ENCODE data around the gene GON4L.

Gene GON4L

DNA sequence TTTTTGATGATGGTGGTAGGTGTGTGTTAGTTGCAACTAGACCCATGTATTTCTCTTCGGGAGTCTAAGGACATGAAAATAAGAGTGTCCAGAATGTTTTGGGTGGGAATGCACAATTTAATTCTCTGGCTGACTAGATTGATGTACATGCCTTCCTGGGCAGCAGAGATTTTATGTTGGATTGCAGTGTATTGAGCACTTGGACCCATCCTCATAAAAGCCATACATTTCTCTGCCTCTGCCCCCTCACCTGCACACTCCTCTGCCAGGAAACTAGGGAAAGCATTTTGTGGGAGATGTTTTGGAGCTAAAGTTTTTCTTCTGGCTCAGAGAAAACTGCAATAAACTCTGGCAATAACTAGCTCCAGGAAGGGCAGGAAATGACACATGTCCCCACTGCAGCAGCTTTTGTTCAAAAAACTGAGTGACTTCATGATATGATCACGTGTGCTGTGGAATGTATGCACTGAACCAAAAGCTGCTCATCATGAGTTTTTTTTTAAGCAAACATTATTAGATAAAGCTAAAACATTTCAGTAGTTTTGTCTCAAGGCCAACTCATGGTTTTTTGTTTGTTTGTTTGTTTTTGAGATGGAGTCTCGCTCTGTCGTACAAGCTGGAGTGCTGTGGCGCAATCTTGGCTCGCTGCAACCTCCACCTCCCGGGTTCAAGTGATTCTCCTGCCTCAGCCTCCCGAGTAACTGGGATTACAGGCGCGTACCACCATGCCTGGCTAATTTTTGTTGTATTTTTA lies 36.6 kb upstream of the GON4L start:
- DNase-seq (ENCODE audit: extremely low read depth, low read depth), result no peak
- TF ChIP-seq, protein P1, sequence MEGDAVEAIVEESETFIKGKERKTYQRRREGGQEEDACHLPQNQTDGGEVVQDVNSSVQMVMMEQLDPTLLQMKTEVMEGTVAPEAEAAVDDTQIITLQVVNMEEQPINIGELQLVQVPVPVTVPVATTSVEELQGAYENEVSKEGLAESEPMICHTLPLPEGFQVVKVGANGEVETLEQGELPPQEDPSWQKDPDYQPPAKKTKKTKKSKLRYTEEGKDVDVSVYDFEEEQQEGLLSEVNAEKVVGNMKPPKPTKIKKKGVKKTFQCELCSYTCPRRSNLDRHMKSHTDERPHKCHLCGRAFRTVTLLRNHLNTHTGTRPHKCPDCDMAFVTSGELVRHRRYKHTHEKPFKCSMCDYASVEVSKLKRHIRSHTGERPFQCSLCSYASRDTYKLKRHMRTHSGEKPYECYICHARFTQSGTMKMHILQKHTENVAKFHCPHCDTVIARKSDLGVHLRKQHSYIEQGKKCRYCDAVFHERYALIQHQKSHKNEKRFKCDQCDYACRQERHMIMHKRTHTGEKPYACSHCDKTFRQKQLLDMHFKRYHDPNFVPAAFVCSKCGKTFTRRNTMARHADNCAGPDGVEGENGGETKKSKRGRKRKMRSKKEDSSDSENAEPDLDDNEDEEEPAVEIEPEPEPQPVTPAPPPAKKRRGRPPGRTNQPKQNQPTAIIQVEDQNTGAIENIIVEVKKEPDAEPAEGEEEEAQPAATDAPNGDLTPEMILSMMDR (IDR thresholded peaks at IDR 0.05; ENCODE audit: low read depth, low read length), result no peak

DNA sequence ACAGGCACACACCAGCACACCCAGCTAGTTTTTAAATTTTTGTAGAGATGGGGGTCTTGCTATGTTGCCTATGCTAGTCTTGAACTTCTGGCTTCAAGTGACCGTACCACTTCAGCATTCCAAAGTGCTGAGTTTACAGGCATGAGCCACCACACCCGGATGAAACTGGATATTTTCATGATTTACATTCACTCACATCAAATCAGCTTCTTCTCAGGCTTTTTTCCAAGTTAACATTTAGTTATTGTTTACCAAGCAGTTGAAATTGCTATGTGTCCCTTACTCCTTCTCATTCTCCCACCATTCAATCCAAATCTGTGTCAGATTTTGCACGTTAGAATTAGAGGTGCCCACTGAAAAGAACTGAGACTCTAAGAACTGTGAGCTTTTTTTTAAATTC lies 35.8 kb upstream of the GON4L start:
- TF ChIP-seq, protein P1 (IDR thresholded peaks at IDR 0.05; ENCODE audit: low read depth, low read length), result no peak
- peak; percentile 64 for DNase-seq (ENCODE audit: extremely low read depth, low read depth)

DNA sequence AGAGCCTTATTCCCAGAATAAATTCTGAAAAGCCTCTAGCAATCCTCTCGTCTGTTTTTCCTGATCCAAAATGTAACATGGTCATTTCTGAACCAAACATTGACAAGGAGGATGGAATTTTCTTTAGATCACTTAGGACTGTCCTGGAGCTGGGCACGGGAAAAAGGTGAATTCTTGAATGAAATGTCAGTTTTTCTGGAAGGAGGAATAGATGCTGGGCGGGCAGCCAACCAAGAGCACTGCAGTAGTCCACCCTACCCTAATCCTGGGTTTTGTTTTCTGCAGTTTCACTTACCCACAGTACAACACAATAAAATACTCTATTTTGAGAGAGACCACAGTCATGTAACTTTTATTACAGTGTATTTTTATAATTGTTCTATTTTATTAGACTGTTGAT lies 33.2 kb upstream of the GON4L start:
- DNase-seq (ENCODE audit: extremely low read depth, low read depth), result no peak
- TF ChIP-seq, protein P1 (IDR thresholded peaks at IDR 0.05; ENCODE audit: low read depth, low read length), result no peak

DNA sequence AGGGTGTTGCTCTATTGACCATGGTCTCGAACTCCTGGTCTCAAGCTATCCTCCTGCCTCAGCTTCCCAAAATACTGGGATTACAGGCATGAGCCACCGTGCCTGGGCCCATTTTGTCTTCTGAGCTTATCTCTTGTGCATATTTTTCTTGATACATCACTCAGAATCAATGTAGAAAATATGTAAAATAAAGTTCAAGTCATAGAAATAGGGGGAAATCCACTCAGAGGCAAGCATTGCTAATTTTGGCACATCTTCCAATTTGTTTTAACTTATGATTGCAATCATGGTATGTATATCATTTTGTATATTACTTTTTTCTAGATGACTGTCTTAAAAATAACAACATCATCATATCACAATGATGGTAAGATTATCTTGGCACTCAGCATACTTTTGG lies 32.6 kb upstream of the GON4L start:
- TF ChIP-seq, protein P1 (IDR thresholded peaks at IDR 0.05; ENCODE audit: low read depth, low read length), result no peak
- DNase-seq (ENCODE audit: extremely low read depth, low read depth), result no peak

DNA sequence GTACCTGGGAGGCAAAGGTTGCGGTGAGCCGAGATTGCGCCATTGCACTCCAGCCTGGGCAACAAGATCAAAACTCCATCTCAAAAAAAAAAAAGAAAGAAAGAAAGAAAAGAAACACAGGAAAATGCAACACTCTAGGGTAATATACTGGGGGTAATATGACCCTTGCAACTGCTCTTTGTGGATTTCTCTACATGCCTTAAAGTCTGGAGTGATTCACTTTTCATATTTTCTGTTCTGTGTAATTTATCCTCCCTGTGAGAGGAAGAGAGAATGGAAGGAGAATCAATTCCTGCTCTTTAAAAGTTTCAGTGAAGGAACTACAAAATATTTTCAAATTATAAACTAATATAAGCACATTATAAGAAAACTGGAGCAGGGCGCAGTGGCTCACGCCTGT lies 31.5 kb upstream of the GON4L start:
- DNase-seq (ENCODE audit: extremely low read depth, low read depth), result no peak
- TF ChIP-seq, protein P1 (IDR thresholded peaks at IDR 0.05; ENCODE audit: low read depth, low read length), result no peak

DNA sequence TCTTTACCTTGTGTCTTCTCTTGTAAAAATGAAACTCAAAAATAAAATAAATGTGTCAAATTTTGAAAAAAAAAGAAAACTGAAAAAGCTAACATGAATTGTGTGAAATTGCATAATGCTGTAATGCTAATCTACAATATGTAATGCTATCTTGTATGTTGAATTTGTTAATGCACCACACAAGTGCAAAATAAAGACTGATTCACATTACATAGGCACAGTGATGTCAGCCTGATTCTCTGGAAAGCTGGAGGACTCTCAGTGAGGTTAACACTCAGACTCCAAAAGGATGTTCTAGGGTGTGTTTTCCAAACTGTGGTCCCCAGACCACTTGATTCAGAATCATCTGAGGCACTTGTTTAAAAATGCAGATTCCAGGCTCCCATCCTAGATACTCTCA lies 28.0 kb upstream of the GON4L start:
- DNase-seq (ENCODE audit: extremely low read depth, low read depth), result no peak
- TF ChIP-seq, protein P1 (IDR thresholded peaks at IDR 0.05; ENCODE audit: low read depth, low read length), result no peak

DNA sequence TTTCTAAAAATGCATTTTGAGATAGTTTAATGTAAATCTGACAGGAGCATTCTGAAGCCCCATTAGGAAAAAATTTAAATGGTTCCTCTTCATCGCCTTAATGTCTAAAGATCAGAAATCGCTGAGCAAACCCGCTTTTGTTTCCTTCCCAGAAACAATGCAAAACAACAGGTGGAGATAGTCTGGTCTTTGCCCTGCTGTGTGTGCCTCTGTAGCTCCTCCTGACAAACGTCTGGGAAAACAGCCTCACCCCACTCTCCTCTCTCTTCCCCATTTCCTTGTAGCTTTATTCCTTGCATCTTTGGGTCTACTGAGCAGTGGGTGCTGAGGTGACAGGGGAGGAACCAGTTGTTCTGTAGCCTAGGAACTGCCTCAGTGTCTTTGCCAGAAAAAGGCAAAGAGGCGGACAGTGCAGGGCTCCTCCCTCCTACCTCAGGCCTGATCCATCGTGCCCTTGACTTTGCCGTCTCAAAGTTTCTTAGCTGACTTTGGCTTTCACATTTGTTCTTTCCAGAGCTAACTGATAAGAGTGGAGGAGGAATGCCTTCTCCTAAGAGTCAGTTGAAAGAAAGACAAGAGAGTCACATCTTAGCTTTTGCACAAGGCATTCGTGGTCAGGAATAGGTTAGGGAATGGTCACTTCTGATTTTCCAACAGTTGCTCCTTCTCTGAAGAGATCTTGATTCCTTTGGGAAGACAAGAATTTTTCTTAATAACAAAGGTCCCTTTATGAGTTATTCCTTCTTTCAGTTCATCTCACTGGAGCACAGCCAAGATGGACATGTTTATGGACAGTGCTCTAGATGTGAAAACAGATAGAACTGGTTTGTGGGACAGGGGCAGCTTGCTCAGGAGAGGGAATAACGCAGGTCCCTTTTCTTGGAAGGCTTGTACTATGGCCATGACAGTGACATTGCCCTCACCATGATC lies 27.3 kb upstream of the GON4L start:
- no peak for DNase-seq (ENCODE audit: extremely low read depth, low read depth)
- TF ChIP-seq, protein P1 (IDR thresholded peaks at IDR 0.05; ENCODE audit: low read depth, low read length), result no peak

Data from AG09319 (cell line).